Activated naive CD4-positive, alpha-beta T cell treated with anti-CD3 and anti-CD28 coated beads, Interleukin-2, amount 50 U/mL, for 72 hours (primary cell): Measurements from ENCODE around the gene SARS2. TPM values are rescaled to one million over a fixed set of nuclear protein-coding genes. Genes with fewer than 3 reads are reported as not detected.
"Not testable (repeated sequence)": the region's sequence is repeated elsewhere in the genome, so short reads cannot be mapped to it uniquely, and the experiment has no call there.

Source experiments
- ATAC-seq, 2 donors: fragments of 150-1000 bp; cut with Tn5 transposase; 2 replicates each; pipeline ENCODE4 v1.10.0; 2021; ENCODE audit warnings: mild to moderate bottlenecking in 2 of 2, moderate library complexity in 2 of 2
- DNase-seq, 2 donors: peaks; one replicate each; pipeline ENCODE4 v3.0.0; 2021 to 2022; ENCODE audit warnings: low spot score in 2 of 2
- H3K27ac Mint-ChIP-seq, 2 donors: one replicate each; pipeline ENCODE4 v1.8.0; 2022; ENCODE audit warnings: mild to moderate bottlenecking in 2 of 2, mixed read lengths in 2 of 2
- H3K36me3 Mint-ChIP-seq, 2 donors: one replicate each; pipeline ENCODE4 v1.8.0; 2022; ENCODE audit warnings: mixed read lengths in 2 of 2
- H3K9me3 Mint-ChIP-seq, 2 donors: one replicate each; pipeline ENCODE4 v1.8.0; 2022; ENCODE audit warnings: mixed read lengths in 2 of 2
- total RNA-seq, 2 donors: library from RNA; stranded (reverse); gene quantifications; one replicate each; pipeline ENCODE4 v1.2.3, GENCODE V29; 2022

Gene SARS2
- total RNA-seq, 2 donors from 2014 or later = 35.9 to 59.1 TPM

DNA sequence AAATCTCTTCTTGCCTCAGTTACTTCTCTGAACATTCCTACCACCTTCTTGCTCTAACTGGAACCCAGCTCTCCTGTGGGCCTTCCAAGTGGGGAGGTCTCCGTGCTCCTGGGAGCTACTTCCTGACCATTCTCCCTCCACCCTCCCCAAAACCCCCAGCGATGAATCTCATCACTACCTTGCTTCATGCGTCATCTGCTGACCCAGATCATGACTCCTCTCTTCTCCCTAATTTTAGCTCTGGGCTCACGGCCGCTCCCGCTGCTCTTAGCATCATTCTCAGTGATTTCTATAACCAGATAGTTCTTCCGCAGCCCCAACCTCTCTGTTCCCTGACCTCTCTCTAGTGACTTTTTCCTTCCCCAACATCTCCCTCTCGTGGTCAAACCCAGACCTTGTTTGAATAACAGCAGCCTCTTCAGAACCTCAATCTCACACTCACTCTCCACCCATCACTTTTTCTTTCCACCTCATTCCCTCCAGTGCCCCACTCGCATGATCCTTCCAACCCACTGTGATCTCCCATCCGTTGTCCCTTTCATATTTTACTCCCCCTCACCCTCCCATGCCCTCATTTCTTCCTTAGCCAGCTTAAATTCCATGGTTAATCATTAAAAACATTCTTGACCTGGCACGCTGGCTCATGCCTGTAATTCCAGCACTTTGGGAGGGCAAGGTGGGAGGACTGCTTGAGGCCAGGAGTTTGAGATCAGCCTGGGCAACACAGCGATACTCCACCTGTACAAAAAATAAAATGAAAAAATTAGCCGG is 22.0 kb upstream of the SARS2 start:
- Mint-ChIP-seq H3K36me3 (no peaks in the 10 kb centered on the region), H3K27ac (no peak overlapping the region), H3K9me3 (no peaks in the 10 kb centered on the region)
- peak in 1 of 2 donors; percentile 51 for DNase-seq
- peak in 1 of 2 donors; percentile 37 for ATAC-seq

DNA sequence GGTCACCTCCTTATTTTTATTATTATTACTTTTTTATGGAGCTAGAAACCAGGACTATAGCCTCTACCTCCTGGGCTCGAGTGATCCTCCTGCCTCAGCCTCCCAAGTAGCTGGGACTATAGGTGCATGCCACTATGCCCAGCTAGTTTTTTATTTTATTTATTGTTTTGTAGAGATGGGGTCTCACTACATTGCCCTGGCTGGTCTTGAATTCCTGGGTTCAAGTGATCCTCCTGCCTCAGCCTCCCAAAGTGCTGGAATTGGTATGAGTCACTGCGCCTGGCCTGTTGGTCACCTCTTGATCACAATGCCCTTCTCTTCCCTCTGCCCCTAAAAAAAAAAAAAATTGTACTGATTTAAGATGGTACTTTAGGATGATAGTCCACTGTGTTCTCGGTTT is 20.6 kb upstream of the SARS2 start:
- Mint-ChIP-seq H3K9me3 (no peaks in the 10 kb centered on the region), H3K27ac (no peak overlapping the region), H3K36me3 (no peaks in the 10 kb centered on the region)
- no peak for ATAC-seq
- DNase-seq = no peak

DNA sequence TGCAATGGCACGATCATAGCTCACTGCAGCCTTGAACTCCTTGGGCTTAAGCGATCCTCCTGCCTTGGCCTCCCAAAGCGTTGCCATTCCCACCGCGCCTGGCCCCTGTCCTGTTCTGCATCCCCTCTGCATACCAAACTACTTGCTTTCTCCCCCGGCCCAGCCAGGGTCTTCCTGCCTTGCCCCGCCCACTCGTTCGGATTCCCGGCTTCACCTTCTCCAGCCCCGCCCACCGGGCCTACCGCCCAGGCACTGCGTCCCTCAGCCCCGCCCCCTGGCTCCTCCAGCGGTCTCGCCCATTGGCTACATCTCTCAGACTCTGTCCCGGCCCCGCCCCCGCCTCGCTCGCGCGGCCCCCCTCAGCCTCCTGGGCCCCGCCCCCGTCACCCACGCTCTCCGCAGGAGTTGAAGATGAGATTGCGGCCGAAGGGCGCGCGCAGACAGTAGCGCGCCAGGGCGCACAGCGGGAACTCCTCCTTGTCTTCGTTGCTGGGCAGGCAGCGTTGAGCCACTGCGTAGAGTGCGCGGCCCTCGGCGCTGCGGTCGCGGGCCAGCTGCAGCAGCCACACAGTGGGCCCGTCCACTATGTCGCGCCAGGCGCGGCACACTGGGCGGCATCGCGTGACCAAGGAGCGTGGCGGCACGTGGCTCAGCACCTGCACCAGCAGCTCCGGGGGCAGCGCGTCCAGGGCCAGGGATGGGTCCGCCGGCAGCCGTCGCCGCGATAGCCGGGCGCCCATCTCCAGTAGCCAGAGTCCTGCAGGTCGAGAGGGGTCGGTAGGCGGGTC is 19.2 kb upstream of the SARS2 start:
- peak; percentile 89 to 95 for ATAC-seq
- DNase-seq = peak; percentile 78 to 88

DNA sequence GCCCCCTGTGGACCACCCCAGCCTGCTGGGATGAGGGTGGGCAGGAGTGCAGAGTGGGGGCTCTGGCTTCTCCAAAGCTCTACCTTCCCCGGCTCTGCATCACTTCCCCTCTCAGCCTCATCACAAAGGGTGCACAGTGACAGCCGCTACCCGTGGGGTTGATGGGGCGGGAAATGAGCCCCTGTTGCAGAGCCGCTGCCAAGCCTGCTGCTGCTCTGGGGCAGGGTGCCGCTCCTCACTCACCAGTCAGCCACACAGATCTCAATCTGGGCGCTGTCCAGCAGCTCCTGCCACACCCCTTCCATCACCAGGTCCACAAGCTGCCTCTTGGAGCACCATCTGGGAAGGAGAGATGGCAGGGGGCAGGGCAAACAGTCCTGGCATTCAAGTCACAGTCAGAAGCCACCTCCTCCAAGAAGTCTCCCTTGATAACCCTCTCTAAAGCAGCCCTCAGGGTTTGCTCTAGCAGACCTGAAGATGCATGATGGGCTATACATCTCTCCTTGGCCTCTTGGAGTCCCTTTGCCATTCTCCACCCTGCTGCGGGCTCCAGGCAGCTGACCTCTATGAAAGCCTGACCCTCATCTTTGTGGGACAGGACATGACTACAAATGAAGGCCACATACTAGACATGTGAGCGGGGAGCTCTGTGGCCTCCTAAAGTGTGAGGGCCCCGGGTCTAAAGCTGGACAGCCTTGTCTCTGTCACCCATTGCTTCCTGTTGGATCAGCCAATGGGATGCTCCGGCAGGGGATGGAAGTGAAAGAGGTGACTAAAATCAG is 15.9 kb upstream of the SARS2 start:
- DNase-seq (no peak), ATAC-seq (no peak)
- Mint-ChIP-seq H3K9me3 (no peaks in the 10 kb centered on the region), H3K36me3 (no peaks in the 10 kb centered on the region), H3K27ac (no peak overlapping the region)

More for the DNA sequence above, 19.2 kb upstream of the SARS2 start:
- no peak overlapping the region for H3K27ac Mint-ChIP-seq
- no peaks in the 10 kb centered on the region for H3K9me3 Mint-ChIP-seq
- H3K36me3 Mint-ChIP-seq = no peaks in the 10 kb centered on the region

DNA sequence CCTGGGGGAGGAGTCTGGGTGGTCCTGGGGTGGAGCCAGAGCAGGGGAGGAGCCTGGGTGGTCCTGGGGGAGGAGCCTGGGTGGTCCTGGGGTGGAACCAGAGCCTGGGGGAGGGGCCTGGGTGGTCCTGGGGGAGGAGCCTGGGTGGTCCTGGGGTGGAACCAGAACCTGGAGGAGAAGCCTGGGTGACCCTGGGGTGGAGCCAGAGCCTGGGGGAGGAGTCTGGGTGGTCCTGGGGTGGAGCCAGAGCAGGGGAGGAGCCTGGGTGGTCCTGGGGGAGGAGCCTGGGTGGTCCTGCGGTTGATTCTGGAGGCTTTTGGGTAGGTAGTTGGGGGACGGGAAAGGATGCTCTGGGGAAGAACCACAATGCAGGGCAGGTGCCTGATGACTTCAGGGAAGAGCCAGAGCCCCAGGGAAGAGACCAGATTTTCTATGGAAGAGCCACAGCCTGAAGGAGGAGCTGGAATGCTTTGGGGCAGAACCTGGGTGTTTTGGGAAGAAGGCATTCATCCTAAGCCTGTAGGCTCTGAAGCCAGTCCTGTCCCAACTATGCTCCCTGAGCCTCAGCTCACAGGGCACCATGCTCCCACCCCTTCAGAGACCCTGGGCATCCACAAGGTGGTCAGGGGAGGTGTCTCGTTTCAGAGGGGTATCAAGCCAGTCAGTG is 15.1 kb upstream of the SARS2 start:
- ATAC-seq (no peak), DNase-seq (no peak)
- Mint-ChIP-seq H3K36me3 (no peaks in the 10 kb centered on the region), H3K9me3 (no peaks in the 10 kb centered on the region), H3K27ac (no peak overlapping the region)

DNA sequence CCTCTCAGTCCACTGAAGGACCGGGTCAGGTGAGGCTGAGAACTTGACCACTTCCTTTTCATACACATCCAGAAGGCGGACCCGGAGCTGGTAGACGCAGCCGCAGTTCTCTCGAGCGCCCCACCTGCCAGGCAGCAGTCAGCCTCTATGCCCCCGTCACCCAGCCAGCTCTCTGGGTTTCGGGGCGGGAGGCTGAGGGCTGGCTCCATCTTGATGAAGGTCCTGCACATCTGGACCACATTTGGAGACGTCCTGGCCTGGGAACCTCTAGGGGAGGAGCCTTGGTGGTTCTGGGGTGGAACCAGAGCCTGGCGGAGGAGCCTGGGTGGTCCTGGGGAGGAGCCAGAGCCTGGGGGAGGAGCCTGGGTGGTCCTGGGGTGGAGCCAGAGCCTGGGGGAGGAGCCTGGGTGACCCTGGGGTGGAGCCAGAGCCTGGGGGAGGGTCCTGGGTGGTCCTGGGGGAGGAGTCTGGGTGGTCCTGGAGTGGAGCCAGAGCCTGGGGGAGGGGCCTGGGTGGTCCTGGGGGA is 14.5 kb upstream of the SARS2 start:
- ATAC-seq = no peak
- no peak for DNase-seq
- Mint-ChIP-seq H3K9me3 (no peaks in the 10 kb centered on the region), H3K36me3 (no peaks in the 10 kb centered on the region), H3K27ac (no peak overlapping the region)

DNA sequence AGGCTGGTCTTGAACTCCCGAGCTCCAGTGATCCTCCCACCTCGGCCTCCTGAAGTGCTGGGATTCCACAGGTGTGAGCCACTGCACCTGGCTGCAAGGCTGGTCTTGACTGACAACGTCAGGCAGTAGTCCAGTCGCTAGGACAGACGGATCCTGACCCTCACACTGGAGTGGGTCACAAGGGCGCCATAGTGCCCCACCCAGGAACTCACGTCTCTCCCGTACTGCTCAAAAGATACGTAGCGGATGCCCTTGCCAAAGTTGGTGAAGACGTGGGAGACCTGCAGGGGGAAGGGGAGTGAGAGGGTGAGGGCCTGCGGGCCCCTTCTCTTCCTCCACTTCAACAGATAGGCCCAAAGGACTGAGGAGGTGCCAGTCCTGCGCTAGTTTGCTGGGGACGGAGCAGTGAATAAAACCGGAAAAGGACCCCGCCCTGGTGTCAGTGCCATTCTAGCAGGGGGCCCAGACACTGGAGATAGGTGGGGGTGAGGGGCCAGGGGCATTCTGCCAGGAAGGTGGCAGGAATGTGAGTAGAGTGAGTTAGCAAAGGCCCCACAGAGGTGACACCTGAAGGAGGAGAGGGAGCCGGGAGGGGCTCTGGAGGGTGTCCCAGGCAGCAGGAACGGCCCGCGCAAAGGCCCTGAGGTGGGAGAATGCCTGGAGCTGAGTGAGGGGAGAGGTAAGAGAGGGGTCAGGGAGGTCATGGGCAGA is 12.1 kb upstream of the SARS2 start:
- ATAC-seq = no peak
- Mint-ChIP-seq H3K36me3 (no peaks in the 10 kb centered on the region), H3K27ac (no peak overlapping the region), H3K9me3 (no peaks in the 10 kb centered on the region)
- DNase-seq = no peak

DNA sequence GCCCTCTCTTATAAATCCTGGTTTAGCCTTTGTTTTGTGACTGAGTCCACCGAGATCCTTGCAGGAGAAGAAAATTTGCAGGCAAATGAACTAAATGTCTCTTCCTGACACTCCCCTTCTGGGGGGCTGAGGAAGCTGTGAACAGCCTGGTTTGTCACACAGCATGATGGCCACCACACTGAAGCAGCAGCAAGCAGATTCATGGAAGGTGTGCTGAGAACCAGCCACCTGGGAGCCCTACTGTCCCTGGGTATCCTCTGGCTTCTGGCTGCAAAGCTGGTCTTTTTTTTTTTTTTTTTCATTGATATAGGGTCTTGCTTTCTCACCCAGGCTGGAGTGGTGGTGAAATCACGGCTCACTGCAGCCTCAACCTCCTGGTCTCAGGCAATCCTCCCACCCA is 11.4 kb upstream of the SARS2 start:
- H3K36me3 Mint-ChIP-seq = no peaks in the 10 kb centered on the region
- ATAC-seq (no peak), DNase-seq (no peak)
- no peak overlapping the region for H3K27ac Mint-ChIP-seq
- no peaks in the 10 kb centered on the region for H3K9me3 Mint-ChIP-seq

DNA sequence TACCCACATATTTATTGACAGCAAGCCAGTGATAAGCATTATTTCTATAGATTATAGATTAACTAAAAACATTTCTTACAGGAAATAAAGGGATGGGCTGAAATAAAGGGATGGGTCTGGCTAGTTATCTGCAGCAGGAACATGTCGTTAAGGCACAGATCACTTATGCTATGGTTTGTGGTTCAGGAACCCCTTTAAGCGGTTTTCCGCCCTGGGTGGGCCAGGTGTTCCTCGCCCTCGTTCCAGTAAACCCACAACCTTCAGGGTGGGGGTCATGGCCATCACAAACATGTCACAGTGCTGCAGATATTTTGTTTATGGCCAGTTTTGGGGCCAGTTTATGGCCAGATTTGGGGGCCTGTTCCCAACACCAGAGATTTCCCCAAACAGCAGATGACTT is 10.9 kb upstream of the SARS2 start:
- DNase-seq, H3K36me3 Mint-ChIP-seq, ATAC-seq, H3K9me3 Mint-ChIP-seq: not testable (repeated sequence)
- H3K27ac Mint-ChIP-seq = peak overlapping the region in 1 of 2 donors; percentile 24

DNA sequence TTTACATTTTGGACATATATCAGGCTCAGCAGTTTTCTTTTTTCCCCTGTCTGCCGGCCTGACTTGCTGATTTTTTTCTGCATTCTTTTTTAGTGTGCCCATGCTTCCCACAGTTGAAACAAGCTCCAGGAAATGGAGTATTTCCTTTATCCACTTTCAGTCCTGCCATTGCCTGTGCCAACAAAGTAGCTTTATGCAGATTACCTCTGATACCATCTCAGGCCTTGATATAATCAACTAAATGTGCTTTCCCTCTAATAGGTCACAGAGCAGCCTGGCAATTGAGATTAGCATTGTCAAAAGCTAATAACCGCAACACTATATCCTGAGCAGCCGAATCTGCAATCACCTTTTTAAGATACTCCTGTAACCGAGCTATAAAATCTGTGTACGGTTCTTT is 9.4 kb upstream of the SARS2 start:
- H3K27ac Mint-ChIP-seq = no peak overlapping the region
- ATAC-seq (no peak), DNase-seq (no peak)
- H3K36me3 Mint-ChIP-seq = peaks cover under 1 to 7% of the 10 kb centered on the region in 2 donors
- no peaks in the 10 kb centered on the region for H3K9me3 Mint-ChIP-seq

DNA sequence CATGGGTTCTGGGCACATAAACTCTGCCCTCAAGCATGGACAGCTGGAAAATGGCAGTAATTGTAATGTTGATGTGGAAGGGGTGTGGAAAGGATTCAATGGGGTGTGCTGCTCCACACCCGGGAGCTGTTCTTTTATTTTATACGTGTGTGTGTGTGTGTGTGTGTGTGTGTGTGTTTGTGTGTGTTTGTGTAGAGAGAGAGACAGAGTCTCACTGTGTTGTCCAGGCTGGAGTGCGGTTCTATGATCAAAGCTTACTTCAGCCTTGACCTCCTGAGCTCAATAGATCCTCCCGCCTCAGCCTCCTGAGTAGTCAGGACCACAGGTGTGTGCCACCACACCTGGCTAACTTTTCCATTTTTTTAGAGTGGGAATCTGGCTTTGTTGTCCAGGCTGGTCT is 3.0 kb upstream of the SARS2 start:
- Mint-ChIP-seq H3K27ac (no peak overlapping the region), H3K9me3 (no peaks in the 10 kb centered on the region), H3K36me3 (peaks cover 29 to 40% of the 10 kb centered on the region in 2 donors)
- DNase-seq (no peak), ATAC-seq (no peak)

DNA sequence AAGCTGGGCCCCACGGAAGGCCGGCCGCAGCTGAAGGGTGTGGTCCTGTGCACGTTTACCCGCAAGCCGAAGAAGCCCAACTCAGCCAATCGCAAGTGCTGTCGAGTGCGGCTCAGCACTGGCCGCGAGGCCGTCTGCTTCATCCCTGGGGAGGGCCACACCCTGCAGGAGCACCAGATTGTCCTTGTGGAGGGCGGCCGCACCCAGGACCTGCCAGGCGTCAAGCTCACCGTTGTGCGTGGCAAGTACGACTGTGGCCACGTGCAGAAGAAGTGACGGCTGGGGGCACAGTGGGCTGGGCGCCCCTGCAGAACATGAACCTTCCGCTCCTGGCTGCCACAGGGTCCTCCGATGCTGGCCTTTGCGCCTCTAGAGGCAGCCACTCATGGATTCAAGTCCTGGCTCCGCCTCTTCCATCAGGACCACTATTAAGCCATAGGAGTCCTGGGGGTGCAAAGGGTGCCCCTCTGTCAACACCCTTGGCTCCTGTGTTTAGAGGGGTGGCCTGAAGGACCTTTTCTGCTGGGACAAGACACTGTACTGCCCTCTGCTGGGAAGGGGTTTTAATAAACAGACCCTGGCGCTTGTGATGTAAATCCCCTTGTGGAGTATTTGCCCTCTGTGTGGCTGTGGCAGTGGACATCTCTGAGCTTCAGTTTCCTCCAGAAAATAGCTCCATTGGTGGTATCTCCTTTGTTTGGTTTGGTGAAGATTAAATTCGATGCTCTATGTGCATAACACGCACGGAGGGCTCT is 2.0 kb upstream of the SARS2 start:
- Mint-ChIP-seq H3K27ac (no peak overlapping the region), H3K36me3 (peaks cover 29 to 40% of the 10 kb centered on the region in 2 donors), H3K9me3 (no peaks in the 10 kb centered on the region)
- no peak for ATAC-seq
- peak in 1 of 2 donors; percentile 49 for DNase-seq

DNA sequence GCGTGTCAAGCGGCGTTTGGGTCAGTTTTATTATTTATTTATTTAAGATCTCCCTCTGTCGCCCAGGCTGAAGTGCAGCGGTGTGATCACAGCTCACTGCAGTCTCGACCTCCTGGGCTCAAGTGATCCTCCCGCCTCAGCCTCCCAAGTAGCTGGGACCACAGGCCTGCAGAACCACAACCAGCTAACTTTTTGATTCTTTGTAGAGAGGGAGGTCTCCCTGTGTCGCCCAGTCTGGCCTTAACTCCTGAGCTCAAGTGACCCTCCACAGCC is 894 bp upstream of the SARS2 start:
- no peak for DNase-seq
- no peak for ATAC-seq
- Mint-ChIP-seq H3K36me3 (peaks cover 29 to 40% of the 10 kb centered on the region in 2 donors), H3K9me3 (no peaks in the 10 kb centered on the region), H3K27ac (peak overlapping the region; percentile 99)

DNA sequence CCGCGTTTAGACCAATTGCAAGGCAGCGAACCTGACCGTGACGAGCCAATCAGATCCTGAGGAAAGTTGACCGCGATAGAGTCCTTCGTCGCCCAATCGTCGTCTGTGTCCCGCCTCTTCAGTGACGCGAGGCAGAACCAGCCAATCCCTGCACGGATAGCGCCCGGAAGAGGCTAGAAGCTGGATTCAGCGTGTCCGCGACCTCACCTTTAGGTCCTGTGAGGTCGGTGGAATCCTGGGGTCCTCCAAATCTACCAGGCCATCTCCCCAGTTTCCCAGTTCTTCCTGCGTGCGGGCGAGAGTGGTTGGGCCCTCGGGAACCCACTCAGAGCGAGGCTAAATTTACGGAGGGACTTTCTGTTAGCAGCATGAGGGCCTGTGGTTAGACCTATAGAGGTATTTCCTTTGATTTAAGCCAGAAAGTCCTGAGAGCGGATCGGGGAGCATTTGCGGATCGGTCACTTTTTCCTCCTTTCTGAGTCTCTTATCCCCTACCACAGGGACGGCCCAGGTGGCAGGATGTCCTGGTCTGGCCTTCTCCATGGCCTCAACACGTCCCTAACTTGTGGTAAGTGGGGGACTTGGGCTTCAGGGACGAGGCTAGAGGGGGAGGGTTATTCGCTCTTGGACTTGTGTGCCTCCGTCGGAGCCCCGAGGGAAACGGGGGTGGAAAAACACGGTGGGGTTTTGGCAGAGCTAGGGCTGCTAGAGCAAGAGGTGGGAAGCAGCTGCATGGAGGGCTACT is 385 bp upstream of the SARS2 start, which contains the start of gene MRPS12:
Gene MRPS12 (plus strand): TSS at position 169 of the 745 bp plus-strand sequence. CDS start 351 bp downstream, at position 520.
- peak; percentile 98 for ATAC-seq
- Mint-ChIP-seq H3K9me3 (no peaks in the 10 kb centered on the region), H3K27ac (peak within 1 kb of the TSS; percentile 99), H3K36me3 (peaks cover 29 to 40% of the 10 kb centered on the region in 2 donors)
- peak in 1 of 2 donors; percentile 99 for DNase-seq
